ENCODE results near the gene SPACA5.
"Not testable (repeated sequence)": the region's sequence is repeated elsewhere in the genome, so short reads cannot be mapped to it uniquely, and the experiment has no call there.

Gene SPACA5

DNA sequence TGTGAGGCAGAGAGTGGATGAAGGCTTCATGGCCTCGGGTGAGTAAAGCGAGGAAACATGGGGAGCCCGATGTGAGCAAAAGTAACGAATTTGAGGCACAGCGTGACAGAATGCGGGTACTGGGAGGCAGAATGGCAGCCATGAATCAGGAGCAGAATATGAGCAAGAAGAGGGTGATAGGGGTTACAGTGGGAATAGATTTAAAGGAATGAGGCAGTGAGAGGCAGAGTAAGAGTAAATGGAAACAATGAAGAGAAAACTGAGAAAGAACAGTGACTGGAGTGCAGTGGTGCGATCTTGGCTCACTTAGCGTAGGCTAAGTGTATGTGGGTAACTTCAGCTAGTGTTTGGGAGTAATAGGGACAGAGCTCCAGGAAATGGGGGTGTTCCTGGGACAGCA lies at the start of gene SPACA5:
SPACA5 (plus strand) TSS at position 301 of the 400 bp plus-strand sequence. CDS start 815 bp downstream, outside the sequence.
- DNase-seq (ENCODE audit: low spot score) = not testable (repeated sequence)

GRCh38 chrX:47958206-47958605 lies 48.6 kb upstream of the SPACA5 start:
- DNase-seq (ENCODE audit: low spot score) = not testable (repeated sequence)

GRCh38 chrX:47958761-47959342 lies 47.9 kb upstream of the SPACA5 start:
- TF ChIP-seq CTCF (IDR thresholded peaks at IDR 0.05; ENCODE audit: extremely low read depth, missing control alignments) = no peak
- DNase-seq (ENCODE audit: low spot score) = peak; percentile 12

DNA sequence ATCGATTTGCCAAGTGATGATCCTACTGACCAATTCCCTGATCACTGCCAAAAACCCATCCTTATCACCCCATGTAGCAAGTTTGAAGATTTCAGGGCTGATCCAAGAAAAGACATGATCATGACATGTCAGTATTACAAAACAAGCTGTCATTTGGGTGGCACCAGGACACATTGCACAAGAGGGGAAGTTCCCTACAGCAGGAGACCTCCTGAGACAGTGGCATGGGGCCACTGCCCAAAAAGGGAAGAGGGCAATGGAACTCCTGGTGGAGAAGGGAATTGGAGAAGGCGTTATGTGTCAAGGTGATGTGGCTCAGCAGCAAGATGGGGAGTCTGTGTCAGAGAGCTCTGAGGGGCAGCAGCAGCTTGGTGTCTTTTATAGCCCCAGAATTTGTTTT lies 46.4 kb upstream of the SPACA5 start:
- no peak for TF ChIP-seq CTCF (IDR thresholded peaks at IDR 0.05; ENCODE audit: extremely low read depth, missing control alignments)

DNA sequence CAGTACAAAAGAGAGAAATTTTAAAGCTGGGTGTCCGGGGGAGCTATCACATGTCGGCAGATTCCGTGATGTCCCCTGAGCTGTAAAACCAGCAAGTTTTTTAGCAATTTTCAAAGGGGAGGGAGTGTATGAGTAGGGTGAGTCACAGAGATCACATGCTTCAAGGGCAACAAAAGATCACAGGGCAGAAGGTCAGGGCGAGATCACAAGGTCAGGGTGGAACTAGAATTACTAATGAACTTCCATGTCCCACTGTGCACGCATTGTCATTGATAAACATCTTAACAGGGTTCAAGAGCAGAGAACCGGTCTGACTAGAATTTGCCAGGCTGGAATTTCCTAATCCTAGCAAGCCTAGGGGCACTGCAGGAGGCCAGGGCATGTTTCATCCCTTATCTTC lies 45.0 kb upstream of the SPACA5 start:
- not testable (repeated sequence) for DNase-seq (ENCODE audit: low spot score)

More for the DNA sequence above, 46.4 kb upstream of the SPACA5 start:
- no peak for DNase-seq (ENCODE audit: low spot score)

- not testable (repeated sequence) for DNase-seq (ENCODE audit: low spot score)
These were observed 41.3 kb upstream of the SPACA5 start for GRCh38 chrX:47965526-47965925.

DNA sequence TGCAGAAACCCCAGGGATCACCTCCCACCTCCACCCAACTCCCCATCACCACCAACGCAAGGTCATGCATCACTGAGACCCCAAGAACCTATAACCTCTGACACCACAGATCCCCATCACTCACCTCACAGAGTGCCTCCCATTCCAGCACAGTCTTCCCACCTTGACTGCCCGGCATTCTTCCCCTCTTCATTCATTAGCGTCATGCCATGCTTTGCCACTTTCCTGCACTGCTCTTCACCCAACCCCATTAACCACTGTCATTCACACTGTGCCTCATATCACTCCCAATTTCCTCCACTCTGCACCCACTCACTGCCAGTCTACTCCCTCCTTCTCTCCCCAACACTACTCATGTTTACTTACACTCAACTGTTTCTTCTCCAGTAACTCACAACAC lies 33.6 kb upstream of the SPACA5 start:
- no peak for TF ChIP-seq CTCF (IDR thresholded peaks at IDR 0.05; ENCODE audit: extremely low read depth, missing control alignments)
- no peak for DNase-seq (ENCODE audit: low spot score)

- DNase-seq (ENCODE audit: low spot score) = no peak
- TF ChIP-seq CTCF (IDR thresholded peaks at IDR 0.05; ENCODE audit: extremely low read depth, missing control alignments) = no peak
These were observed 30.3 kb upstream of the SPACA5 start for GRCh38 chrX:47976254-47977151.

GRCh38 chrX:47991263-47992094 lies 15.3 kb upstream of the SPACA5 start:
- no peak for DNase-seq (ENCODE audit: low spot score)
- TF ChIP-seq CTCF (IDR thresholded peaks at IDR 0.05; ENCODE audit: extremely low read depth, missing control alignments) = no peak

Measured in GM20000 (cell line).